ENCODE data around the gene LTBP2.
A peak's percentile ranks its signal among the peaks of the same experiment; 100 is the strongest.

Gene LTBP2

GRCh38 chr14:74507085-74507484 is 105.0 kb downstream of the LTBP2 start:
- DNase-seq (ENCODE audit: low spot score), result no peak

DNA sequence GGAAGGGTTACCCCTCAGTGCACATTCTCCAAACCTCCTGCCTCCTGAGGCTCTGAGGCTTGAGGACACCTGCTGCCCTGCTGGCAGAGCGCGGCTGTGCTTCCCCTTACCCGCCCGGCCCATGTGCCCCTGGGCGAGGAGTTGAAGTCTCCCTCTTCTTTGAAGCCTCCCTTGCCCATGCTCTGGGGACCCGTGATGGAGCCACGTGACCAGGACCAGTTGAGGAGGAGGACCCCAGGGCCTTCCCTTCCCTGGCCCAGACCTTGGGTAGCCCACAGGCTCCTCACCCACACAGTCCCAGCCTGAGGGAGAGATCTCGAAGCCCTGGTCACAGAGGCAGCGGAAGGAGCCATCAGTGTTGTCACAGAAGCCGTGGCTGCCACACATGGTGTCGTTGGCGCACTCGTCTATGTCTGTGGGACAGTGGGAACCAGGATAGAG is 105.6 kb downstream of the LTBP2 start:
- DNase-seq (ENCODE audit: low spot score), result no peak

- no peak for DNase-seq (ENCODE audit: low spot score)
Measured at GRCh38 chr14:74505831-74506230, 106.2 kb downstream of the LTBP2 start.

DNA sequence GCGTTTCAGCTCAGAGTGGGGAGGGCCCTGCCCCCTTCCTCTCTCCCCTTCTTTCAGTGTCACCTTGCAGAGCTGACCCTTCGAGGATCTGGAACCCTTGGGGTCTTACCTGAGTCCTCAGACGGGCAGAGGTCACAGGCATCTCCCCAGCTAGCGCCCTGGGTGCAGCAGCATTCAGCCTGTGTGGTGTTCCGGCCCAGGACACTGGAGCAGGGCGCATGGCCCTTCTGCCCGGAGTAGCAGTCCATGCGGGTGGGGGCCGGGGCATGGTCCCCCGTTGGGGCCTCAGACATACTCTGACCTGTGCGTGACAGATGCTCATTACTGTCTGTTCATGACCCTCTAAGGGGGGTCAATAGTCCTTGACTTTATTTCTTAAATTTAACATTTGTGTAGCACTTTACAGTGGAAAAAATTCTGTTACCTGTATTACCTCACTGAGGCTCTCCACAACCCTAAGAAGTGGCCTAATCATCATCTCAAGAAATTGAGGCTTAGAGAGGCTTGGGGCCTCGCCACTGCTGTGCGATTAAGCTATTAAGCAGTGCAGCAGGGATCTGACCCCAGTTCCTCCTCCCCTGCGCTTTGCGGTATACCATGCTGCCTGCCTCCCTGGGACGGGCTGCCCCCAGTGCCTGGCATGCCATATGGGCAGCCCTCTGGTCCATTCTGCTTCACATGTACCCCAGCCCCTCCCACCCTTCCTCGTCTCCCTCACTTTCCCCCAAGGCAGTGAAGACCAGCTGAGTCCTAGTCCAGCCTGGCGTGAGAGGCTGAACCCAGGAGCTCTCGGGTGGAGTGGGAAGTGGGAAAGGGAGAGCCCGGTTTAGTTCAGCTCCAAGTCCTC is 106.9 kb downstream of the LTBP2 start:
- no peak for DNase-seq (ENCODE audit: low spot score)

DNA sequence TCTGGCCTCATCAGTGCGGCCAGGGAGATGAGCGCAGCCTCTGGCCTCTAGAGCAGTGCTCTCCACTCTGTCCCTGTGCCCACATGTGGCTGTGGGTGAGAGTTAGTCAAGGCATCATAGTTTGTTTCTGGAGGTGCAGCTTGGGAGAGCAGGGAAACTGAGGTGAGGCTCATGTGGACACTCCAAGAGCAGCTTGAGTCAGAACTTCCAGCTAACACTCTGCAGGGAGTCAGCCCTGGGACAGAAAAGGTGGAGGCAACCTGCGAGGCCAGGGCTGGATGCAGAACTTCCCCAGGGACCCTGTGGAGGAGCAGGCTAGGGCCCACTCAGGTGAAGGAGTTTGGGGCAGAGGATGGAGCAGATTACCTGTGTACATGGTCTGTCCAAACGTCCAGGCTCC is 107.6 kb downstream of the LTBP2 start:
- no peak for DNase-seq (ENCODE audit: low spot score)

DNA sequence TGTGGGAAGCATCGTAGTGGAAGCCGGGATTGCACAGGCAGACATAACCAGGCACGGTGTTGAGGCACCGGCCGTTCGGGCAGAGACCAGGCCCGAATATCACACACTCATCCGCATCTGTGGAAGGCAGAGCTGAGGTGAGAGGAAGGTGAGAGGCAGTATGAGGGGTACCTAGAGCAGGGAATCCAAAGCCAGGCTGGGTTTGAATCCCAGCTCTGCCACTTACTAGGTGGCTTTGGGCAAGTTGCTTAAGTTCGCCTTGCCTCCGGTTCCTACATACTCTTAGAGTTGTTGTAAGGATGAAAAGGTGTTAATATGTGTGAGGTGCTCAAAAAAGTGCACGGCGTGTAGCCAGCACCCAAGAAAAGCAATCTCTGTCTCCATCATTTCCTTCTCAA is 108.1 kb downstream of the LTBP2 start:
- no peak for DNase-seq (ENCODE audit: low spot score)

- no peak for DNase-seq (ENCODE audit: low spot score)
Measured at GRCh38 chr14:74503291-74503937, 108.6 kb downstream of the LTBP2 start.

DNA sequence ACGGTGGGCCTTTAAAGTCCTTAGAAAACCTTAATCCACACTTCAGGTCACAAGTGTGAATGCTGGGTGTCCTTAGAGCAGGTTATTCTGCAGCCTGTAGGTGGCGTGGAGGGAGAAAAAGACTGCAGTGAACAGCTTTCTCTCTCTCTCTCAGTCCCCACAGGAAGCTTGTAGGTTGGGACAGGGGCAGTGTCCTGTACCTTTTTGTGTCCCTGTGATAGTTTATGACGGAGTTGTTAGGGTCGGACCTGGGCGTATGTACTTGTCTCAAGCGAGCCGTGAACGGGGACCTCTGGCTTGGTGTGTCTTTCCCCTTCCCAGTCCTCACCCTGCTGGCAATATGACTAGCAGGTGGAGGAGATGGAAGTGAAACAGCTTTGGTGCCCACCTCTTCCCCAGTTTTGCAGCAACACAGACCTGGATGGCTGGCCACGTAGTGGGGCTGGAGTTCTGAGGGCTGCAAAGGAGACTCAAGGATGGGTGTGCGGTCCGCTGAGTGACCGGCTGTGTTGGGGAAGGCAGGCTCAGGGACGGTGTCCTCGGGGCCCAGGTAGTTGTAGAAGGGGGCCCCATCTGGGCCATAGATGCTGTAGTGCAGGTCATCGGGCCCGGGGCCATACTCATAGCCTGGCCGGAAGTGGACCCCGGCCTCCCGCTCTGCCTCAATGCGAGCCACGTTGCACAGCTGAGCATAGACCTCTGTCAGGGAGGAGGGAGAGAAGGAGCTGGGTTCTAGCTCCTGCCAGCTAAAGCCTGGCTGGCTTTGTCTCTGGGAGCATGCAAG is 109.6 kb downstream of the LTBP2 start:
- no peak for DNase-seq (ENCODE audit: low spot score)

- DNase-seq (ENCODE audit: low spot score), result no peak
Measured at GRCh38 chr14:74501691-74502090, 110.3 kb downstream of the LTBP2 start.

DNA sequence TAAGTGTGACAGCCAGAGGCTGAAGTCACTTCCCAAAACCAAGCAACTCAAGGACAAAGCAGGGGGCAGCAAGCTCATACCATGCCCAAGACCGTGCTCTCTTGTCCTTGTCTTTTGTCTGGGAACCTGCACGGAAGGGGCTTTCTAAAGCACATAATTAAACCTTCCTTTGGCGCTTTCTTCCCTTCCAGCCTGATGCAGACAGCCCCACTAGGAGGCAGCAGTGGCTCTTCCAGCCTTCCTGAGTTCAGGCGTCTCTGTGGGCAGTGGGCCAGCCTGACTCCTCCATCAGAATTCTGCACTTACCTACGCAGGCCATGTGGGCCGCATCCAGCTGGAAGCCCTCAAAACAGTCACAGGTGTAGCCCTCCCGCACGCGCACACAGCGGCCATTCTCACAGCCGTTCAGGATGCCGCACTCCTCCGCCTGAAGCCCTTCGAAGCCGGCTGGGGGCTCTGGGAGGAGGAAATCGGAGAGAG is 110.9 kb downstream of the LTBP2 start:
- no peak for DNase-seq (ENCODE audit: low spot score)

DNA sequence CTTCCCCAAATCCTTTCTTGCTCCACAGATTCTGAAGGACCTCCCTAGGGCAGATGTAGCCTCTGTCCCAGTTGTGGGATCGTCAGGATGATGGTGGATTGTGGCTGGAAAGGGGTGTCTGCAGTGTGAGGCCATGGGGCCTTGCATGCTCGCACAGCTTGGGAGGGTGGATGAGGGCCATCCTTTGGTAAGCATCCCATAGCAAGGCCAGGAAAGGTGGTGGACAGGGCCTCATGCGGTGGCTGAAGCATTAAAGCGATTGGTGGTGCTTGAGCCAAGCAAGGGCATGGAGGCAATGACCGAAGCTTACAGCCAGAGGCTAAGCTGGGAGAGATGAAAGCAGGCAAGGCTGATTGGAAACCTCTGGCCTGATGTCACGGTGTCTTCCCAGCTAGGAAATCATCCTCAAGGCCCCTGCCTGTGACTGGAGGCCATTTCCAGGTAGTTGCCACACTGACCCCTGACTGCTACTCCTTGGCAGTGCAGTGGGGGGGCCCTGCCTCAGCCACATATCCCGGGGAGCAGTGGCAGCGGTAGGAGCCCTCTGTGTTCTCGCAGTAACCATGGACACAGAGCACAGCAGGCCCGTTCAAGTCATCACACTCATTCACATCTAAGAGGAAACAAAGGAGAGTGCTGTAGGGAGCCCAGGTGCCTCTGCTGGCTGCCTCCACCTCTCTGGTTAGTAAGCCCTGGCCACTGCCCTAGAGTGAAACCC is 111.5 kb downstream of the LTBP2 start:
- DNase-seq (ENCODE audit: low spot score), result no peak

DNA sequence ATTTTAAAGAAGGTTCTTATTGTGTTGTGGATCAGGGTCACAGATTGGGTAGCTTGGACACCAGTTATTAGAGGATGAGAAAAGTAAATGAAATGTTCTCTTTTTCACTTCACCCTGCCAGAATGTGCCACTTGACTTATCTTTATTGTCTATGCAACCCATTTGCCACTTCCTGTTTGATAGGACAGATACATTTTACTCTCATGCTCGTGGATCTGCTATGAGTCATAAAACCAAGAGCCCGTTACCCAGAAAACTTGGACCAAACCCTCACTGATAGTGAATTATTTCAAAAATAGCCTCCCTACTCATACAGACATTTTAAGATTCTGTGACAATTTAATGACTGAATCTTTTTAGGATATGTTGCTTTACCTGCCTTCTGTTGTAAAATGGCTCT is 116.7 kb downstream of the LTBP2 start:
- no peak for DNase-seq (ENCODE audit: low spot score)

DNA sequence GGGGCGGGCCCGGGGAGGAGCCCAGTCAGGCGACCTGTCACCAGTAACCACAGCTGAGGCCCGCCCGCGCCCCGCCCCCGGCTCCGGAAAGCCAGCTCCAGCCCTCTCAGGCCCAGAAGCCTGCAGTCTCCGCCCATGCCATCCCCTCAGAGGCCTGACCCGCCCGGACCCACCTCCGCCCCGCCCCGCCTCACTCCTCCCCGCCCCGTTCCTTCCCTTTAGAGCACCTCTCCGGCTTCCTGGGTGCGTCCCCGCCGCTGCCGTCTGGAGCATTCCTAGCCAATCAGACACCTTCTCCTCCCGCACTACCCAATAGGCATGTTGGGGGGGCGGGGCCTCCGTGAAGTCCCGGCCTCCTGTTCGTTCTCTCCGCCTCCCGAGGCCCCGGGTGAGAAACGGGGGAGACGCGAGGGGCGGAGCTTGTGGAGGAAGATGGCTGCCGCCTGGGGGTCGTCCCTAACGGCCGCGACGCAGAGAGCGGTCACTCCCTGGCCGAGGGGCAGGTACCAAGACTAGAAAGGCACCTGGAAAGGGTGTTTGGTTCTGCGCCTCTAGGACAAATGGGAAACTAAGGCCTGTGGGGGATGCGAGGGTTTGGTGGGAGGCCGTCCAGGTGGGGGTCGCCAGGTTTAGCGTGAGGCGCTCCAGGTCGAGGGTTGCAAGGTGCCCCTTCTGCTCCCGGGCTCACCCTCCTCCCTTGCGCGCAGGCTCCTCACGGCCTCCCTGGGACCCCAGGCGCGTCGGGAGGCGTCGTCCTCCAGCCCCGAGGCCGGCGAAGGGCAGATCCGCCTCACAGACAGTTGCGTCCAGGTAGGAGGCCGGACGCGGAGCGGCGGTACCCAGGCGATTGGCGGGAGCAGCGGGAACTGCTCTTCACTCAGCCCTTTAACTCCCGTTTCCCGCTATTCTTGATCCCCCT is 118.4 kb downstream of the LTBP2 start, which contains the start of gene ISCA2:
TSS of gene ISCA2 (plus strand) at position 423 of the 919 bp plus-strand sequence. CDS start at position 433, 10 bp downstream.
- peak; percentile 99 for DNase-seq (ENCODE audit: low spot score)

DNA sequence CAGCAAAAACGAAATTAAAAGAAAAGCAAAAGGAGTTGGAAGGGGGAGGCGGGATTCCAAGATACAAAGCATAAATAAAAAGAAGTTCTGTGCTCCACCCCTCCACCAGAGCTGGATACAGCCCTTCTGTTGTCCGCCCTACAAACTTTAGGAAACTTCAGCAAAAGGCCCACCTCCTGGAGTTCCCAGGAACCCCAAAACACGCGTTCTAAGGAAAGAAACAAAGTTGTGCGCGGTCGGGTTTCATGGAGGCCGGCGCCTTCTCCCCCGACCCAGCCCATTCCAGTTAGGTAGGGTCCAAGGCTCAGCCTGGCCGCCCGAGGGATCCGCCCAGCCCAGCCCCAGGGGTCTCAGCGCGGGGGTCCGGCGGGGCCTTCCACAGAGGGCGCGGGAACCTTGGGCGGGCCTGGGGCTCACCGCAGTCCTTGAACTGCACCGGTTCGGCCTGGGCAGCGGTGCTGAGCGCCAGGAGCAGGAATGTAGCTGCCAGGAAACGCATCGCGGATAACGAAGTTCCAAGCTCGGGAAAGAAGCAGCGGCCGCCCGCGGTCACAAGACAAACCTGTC is 119.2 kb downstream of the LTBP2 start, which contains the start of gene NPC2:
TSS of gene NPC2 (minus strand) at position 530 of the 567 bp plus-strand sequence. CDS start at position 499, 31 bp downstream.
- DNase-seq (ENCODE audit: low spot score), result no peak

DNA sequence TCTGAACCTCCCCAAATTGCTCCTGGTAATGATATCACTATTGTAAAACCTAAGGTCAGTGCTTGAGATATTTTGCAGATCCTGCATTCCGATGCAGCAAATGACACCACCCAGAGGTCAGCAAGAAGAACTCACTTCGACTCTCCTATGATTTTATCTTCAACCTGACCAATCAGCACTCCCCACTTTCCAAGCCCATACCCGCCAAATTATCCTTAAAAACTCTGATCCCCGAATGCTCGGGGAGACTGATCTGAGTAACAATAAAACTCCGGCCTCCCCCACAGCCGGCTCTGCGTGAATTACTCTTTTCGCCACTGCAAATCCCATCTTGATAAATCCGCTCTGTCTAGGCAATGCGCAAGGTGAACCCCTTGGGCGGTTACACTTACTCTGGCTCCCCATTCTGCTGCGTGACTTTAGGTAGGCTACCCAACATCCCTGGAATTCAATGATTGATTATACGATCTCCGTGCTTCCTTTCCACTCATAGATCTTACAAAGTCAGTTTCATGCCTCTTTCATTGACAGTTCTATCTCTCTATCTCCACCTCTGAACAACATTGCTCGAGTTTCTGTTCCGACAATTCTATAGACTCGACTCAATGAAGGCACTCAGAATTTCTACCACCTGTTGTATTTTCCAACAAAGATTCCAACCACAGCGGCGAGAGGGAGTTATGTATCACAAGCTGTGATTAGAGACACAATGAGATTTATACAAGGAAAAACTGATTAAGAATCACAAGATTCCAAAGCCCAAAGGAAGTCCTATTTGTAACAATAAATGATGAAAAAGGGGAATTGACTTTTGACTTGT is 119.9 kb downstream of the LTBP2 start:
- DNase-seq (ENCODE audit: low spot score), result no peak

DNA sequence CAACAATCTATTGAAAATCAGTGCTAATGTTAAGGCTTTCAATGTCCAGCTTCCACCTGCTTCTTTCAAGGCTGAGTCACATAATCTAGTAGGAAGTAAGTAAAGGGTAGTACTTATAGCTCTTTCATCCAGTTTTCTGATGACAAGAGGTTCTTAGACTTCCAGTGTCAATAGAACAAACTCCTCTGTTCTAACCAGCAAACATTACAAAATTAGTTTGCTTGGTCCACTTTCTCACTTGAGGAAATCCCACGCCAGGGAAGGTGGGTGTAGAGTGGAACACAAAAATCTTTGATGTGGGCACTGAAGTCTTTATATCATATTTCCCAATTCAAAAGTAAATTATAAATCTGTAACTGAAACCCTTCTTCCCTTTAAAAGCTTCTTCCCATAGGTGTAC is 121.6 kb downstream of the LTBP2 start:
- DNase-seq (ENCODE audit: low spot score), result no peak

GRCh38 chr14:74488786-74489397 is 123.1 kb downstream of the LTBP2 start:
- no peak for DNase-seq (ENCODE audit: low spot score)

DNA sequence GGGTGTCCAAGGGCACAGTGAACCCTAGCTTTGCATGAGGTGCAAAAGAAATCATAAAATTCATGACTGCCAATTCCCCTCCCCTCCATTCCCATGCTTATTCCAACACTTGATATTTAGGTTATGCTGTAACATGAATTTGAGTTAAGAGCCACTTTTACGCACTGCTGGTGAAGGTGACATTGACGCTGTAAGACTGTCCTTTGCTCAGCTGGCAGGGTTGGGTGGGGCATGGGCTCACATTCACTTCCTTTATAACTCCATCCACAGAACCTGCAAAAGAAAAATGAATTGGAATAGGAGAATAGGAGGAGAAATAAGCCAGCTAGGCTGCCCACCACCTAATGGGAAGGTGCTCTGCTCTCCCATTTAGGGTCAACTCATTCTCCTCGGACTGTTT is 125.9 kb downstream of the LTBP2 start:
- DNase-seq (ENCODE audit: low spot score), result no peak

- DNase-seq (ENCODE audit: low spot score), result no peak
Measured at GRCh38 chr14:74483321-74483720, 128.7 kb downstream of the LTBP2 start.

Measured in putamen (tissue), 1 donor.